Muscle of leg (tissue), 11 donors: Measurements from ENCODE around the gene HS1BP3. TPM values are rescaled to one million over a fixed set of nuclear protein-coding genes. Genes with fewer than 3 reads are reported as not detected.
A peak's percentile ranks its signal among the peaks of the same experiment; 100 is the strongest.

Source experiments
- DNase-seq: peaks from one replicate; pipeline ENCODE4 v3.0.0; 2013
- H3K27ac ChIP-seq: one replicate; pipeline ENCODE4 v1.5.1; 2013; ENCODE audit warnings: mild to moderate bottlenecking, low read length, control low read depth
- H3K27me3 ChIP-seq: one replicate; pipeline ENCODE4 v1.6.1; 2013; ENCODE audit warnings: low read length; ENCODE audit not compliant: control insufficient read depth, insufficient read depth
- H3K36me3 ChIP-seq: one replicate; pipeline ENCODE4 v1.6.1; 2013; ENCODE audit warnings: low read length; ENCODE audit not compliant: control insufficient read depth, insufficient read depth
- H3K4me1 ChIP-seq: one replicate; pipeline ENCODE4 v1.6.1; 2013; ENCODE audit warnings: low read length; ENCODE audit not compliant: control insufficient read depth, insufficient read depth
- H3K4me3 ChIP-seq: one replicate; pipeline ENCODE4 v1.5.1; 2013; ENCODE audit warnings: low read length, control low read depth
- H3K9me3 ChIP-seq: replicated peaks from 2 replicates; pipeline ENCODE4 v1.6.1; 2013; ENCODE audit warnings: low read depth, low read length; ENCODE audit not compliant: control insufficient read depth
- WGBS: methylation state at CpG from one replicate; pipeline ENCODE4 v1.1.5; 2013; ENCODE audit warnings: missing lambda C conversion rate; ENCODE audit not compliant: insufficient coverage; 5-methylcytosine and 5-hydroxymethylcytosine counted together
- polyA plus RNA-seq, 8 donors: library from polyadenylated mRNA; unstranded; fragments of 120-200 nt; gene quantifications; one replicate each; pipeline versions ENCODE4 v1.2.1 to v1.2.3, GENCODE V29; 2013; ENCODE audit warnings: inconsistent platforms in 1 of 8, low replicate concordance in 1 of 8; ENCODE audit not compliant: insufficient read length in 8 of 8, insufficient read depth in 1 of 8
- total RNA-seq: library from RNA; stranded (reverse); fragments of 120-200 nt; gene quantifications from one replicate; pipeline ENCODE4 v1.2.4, GENCODE V29; 2013

The HS1BP3 gene
- total and polyA plus RNA-seq, 9 donors, result 7.1 to 11.5 (median 9.8) TPM

- no peak overlapping the region for H3K27ac ChIP-seq
- no peak for DNase-seq
- H3K4me1 ChIP-seq, result peaks cover 29% of the 10 kb centered on the region
- H3K36me3 ChIP-seq, result no peaks in the 10 kb centered on the region
- H3K4me3 ChIP-seq, result no peak overlapping the region
- H3K27me3 ChIP-seq, result peaks cover 10% of the 10 kb centered on the region
- 90% methylated on average over 8 of the region's 11 CpGs for WGBS
- H3K9me3 ChIP-seq, result no peaks in the 10 kb centered on the region
These were observed 2.0 kb upstream of the HS1BP3 start for GRCh38 chr2:20652673-20653575.

DNA sequence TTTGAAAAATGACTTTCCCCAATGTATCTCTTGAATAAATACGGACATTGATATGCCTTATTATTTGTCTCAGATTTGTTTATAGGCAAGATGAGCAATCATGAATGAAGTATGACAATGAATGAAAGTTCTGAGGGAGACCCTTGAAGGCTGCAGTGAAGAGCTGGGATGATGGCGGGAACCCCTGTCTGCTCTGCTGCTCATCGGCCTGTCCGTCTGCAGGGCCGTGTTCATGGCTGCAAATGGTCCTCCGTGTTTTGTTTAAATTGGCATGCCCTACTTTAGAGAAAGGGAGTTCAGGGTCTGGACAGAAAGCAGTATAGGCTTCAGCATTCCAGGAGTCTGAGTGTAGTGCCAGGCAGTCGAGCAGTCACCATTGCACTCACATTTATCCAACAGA is 1.2 kb upstream of the HS1BP3 start:
- DNase-seq, result no peak
- Histone ChIP-seq H3K4me3 (no peak overlapping the region), H3K36me3 (no peaks in the 10 kb centered on the region), H3K27me3 (peaks cover 6% of the 10 kb centered on the region), H3K27ac (no peak overlapping the region), H3K9me3 (no peaks in the 10 kb centered on the region), H3K4me1 (peaks cover 32% of the 10 kb centered on the region)
- WGBS, result 100% methylated on average over 2 of the region's 7 CpGs

DNA sequence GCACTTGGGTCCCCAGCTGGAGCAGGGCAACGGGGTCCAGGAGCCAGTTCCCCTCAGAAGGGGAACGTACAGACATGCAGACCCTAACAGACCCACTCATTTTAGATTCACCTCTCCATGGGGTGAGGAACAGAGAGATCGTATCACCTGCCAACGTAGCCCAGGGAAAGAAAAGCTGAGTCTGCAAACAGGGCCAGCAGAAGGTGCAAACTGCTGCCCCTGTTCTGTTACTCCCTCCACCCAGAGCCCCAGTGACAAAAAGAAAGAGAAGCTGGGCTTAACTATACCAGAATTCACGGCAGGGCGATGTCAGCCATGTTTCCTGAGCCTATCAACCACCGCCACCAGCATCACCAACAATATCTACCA is 817 bp upstream of the HS1BP3 start:
- Histone ChIP-seq H3K27me3 (peaks cover 3% of the 10 kb centered on the region), H3K36me3 (peaks cover 3% of the 10 kb centered on the region), H3K4me1 (peaks cover 32% of the 10 kb centered on the region), H3K27ac (peak overlapping the region; percentile 90), H3K4me3 (peak overlapping the region; percentile 72), H3K9me3 (no peaks in the 10 kb centered on the region)
- no CpG with 5 or more reads among the region's 7 CpGs for WGBS
- DNase-seq, result no peak

- Histone ChIP-seq H3K4me1 (peaks cover 32% of the 10 kb centered on the region), H3K36me3 (peaks cover 6% of the 10 kb centered on the region), H3K27me3 (no peaks in the 10 kb centered on the region), H3K4me3 (peak overlapping the region; percentile 87), H3K27ac (no peak overlapping the region), H3K9me3 (no peaks in the 10 kb centered on the region)
- WGBS, result 12% methylated on average over 19 of the region's 19 CpGs
- DNase-seq, result peak; percentile 47
These were observed 463 bp downstream of the HS1BP3 start for GRCh38 chr2:20650393-20650876.

- Histone ChIP-seq H3K4me3 (peak overlapping the region; percentile 87), H3K36me3 (peaks cover 8% of the 10 kb centered on the region), H3K4me1 (peaks cover 32% of the 10 kb centered on the region), H3K9me3 (no peaks in the 10 kb centered on the region), H3K27ac (no peak overlapping the region), H3K27me3 (no peaks in the 10 kb centered on the region)
- no peak for DNase-seq
- WGBS, result 49% methylated on average over 5 of the region's 7 CpGs
These were observed 922 bp downstream of the HS1BP3 start for GRCh38 chr2:20649976-20650375.

GRCh38 chr2:20649576-20649975 is 1.3 kb downstream of the HS1BP3 start:
- H3K36me3 ChIP-seq, result peaks cover 12% of the 10 kb centered on the region
- H3K9me3 ChIP-seq, result no peaks in the 10 kb centered on the region
- peaks cover 32% of the 10 kb centered on the region for H3K4me1 ChIP-seq
- H3K27me3 ChIP-seq, result no peaks in the 10 kb centered on the region
- 92% methylated on average over 8 of the region's 11 CpGs for WGBS
- no peak for DNase-seq
- H3K4me3 ChIP-seq, result no peak overlapping the region
- no peak overlapping the region for H3K27ac ChIP-seq

DNA sequence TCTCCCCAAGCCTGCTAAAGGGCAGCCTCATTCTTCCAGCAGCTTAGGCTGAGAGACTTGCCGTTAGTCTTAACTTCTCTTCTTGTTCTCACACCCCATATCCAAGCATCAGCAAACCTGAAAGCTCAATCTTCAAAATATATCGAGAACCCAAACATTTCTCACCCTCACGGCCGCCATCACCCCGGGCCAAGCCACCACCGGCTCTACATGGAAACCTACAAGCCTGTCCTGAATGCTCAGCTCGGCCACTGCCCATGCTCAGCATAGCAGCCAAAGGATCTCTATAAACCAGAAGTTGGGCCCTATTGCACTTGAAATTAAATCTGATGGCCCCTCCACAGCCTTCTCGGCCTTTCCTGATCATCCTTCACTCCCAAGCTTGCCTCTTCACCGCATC is 2.1 kb downstream of the HS1BP3 start:
- DNase-seq, result no peak
- Histone ChIP-seq H3K27ac (no peak overlapping the region), H3K36me3 (peaks cover 19% of the 10 kb centered on the region), H3K4me1 (peaks cover 32% of the 10 kb centered on the region), H3K9me3 (no peaks in the 10 kb centered on the region), H3K27me3 (no peaks in the 10 kb centered on the region), H3K4me3 (no peak overlapping the region)
- 95% methylated on average over 8 of the region's 9 CpGs for WGBS

DNA sequence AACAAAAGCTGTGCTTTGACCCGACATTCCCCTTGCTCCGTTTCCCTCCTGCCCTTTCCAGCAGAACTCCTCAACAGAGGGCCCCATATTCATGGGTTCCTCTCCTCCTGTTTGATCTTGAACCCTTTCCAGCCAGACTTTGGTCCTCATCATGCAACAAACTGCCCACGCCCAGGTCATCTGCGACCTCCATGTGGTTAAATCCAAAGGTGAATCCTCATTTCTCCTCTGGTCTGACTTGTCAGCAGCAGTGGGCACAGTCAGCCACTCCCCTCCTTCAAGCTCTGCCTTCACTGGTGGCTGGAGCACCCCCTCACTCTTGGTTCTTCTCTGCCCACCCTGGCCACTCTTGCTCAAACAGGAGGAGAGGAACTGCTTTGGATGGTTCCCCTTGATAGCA is 2.7 kb downstream of the HS1BP3 start:
- H3K9me3 ChIP-seq, result no peaks in the 10 kb centered on the region
- H3K27ac ChIP-seq, result no peak overlapping the region
- DNase-seq, result no peak
- H3K4me3 ChIP-seq, result no peak overlapping the region
- H3K36me3 ChIP-seq, result peaks cover 21% of the 10 kb centered on the region
- H3K27me3 ChIP-seq, result no peaks in the 10 kb centered on the region
- WGBS, result 81% methylated on average over 4 of the region's 4 CpGs
- H3K4me1 ChIP-seq, result peaks cover 32% of the 10 kb centered on the region

GRCh38 chr2:20647738-20648137 is 3.2 kb downstream of the HS1BP3 start:
- no peaks in the 10 kb centered on the region for H3K9me3 ChIP-seq
- peaks cover 21% of the 10 kb centered on the region for H3K36me3 ChIP-seq
- H3K27me3 ChIP-seq, result no peaks in the 10 kb centered on the region
- peaks cover 32% of the 10 kb centered on the region for H3K4me1 ChIP-seq
- no peak overlapping the region for H3K27ac ChIP-seq
- H3K4me3 ChIP-seq, result no peak overlapping the region
- 79% methylated on average over 8 of the region's 8 CpGs for WGBS
- no peak for DNase-seq

- no peak for DNase-seq
- Histone ChIP-seq H3K36me3 (peaks cover 21% of the 10 kb centered on the region), H3K27ac (no peak overlapping the region), H3K27me3 (no peaks in the 10 kb centered on the region), H3K4me3 (no peak overlapping the region), H3K4me1 (peaks cover 36% of the 10 kb centered on the region), H3K9me3 (no peaks in the 10 kb centered on the region)
- 83% methylated on average over 1 of the region's 3 CpGs for WGBS
These were observed 3.7 kb downstream of the HS1BP3 start for GRCh38 chr2:20647211-20647610.
